Measurements from ENCODE around the gene SNAP29.
A peak's percentile ranks its signal among the peaks of the same experiment; 100 is the strongest.

Gene SNAP29

GRCh38 chr22:20920881-20921203 is 62.0 kb downstream of the SNAP29 start:
- TF ChIP-seq, protein P1, sequence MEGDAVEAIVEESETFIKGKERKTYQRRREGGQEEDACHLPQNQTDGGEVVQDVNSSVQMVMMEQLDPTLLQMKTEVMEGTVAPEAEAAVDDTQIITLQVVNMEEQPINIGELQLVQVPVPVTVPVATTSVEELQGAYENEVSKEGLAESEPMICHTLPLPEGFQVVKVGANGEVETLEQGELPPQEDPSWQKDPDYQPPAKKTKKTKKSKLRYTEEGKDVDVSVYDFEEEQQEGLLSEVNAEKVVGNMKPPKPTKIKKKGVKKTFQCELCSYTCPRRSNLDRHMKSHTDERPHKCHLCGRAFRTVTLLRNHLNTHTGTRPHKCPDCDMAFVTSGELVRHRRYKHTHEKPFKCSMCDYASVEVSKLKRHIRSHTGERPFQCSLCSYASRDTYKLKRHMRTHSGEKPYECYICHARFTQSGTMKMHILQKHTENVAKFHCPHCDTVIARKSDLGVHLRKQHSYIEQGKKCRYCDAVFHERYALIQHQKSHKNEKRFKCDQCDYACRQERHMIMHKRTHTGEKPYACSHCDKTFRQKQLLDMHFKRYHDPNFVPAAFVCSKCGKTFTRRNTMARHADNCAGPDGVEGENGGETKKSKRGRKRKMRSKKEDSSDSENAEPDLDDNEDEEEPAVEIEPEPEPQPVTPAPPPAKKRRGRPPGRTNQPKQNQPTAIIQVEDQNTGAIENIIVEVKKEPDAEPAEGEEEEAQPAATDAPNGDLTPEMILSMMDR (IDR thresholded peaks at IDR 0.05), result no peak
- H3K36me3 ChIP-seq, result peaks cover 5% of the 10 kb centered on the region
- peak overlapping the region; percentile 54 for H3K27ac ChIP-seq
- peaks cover 39% of the 10 kb centered on the region in 2 experiments for H3K4me1 ChIP-seq (ENCODE audit: control insufficient read depth in 1 of 2, insufficient read depth in 1 of 2, low read depth in 1 of 2, low read length in 1 of 2)
- H3K27me3 ChIP-seq, result no peaks in the 10 kb centered on the region
- H3K9me3 ChIP-seq, result no peaks in the 10 kb centered on the region
- H3K4me3 ChIP-seq (ENCODE audit: low read depth in 1 of 2, low read length in 1 of 2), result no peak overlapping the region

- peaks cover 29 to 38% of the 10 kb centered on the region in 2 experiments for H3K4me1 ChIP-seq (ENCODE audit: control insufficient read depth in 1 of 2, insufficient read depth in 1 of 2, low read depth in 1 of 2, low read length in 1 of 2)
- H3K36me3 ChIP-seq, result peaks cover 5% of the 10 kb centered on the region
- TF ChIP-seq, protein P1 (IDR thresholded peaks at IDR 0.05), result no peak
- no peak overlapping the region for H3K4me3 ChIP-seq (ENCODE audit: low read depth in 1 of 2, low read length in 1 of 2)
- no peak overlapping the region for H3K27ac ChIP-seq
- no peaks in the 10 kb centered on the region for H3K9me3 ChIP-seq
- no peaks in the 10 kb centered on the region for H3K27me3 ChIP-seq
Measured at GRCh38 chr22:20922141-20922751, 63.4 kb downstream of the SNAP29 start.

DNA sequence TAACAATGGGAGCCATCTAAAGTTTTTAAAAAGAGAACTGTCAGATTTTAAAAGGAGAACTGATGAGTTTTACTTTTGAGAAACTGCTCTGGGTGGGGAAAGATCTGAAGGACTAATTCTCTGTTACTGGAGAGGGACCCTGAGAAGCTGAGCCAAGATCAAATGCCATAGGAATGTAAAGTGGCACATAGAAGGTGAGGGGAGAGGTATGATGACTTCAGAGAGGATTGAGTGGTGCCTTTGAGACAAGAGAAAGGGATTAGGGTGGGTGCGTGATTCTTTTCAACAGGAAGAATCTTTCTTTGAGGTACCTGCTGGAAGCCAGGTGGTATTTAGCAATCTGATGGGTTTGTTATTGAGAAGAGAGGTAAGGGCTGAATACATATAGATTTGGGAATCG is 67.4 kb downstream of the SNAP29 start:
- TF ChIP-seq, protein P1 (IDR thresholded peaks at IDR 0.05), result no peak
- Histone ChIP-seq H3K36me3 (peaks cover 5% of the 10 kb centered on the region), H3K9me3 (no peaks in the 10 kb centered on the region), H3K4me3 (ENCODE audit: low read depth in 1 of 2, low read length in 1 of 2) (no peak overlapping the region), H3K27me3 (no peaks in the 10 kb centered on the region), H3K4me1 (ENCODE audit: control insufficient read depth in 1 of 2, insufficient read depth in 1 of 2, low read depth in 1 of 2, low read length in 1 of 2) (peaks cover 8% of the 10 kb centered on the region in 2 experiments), H3K27ac (peak overlapping the region; percentile 58)

DNA sequence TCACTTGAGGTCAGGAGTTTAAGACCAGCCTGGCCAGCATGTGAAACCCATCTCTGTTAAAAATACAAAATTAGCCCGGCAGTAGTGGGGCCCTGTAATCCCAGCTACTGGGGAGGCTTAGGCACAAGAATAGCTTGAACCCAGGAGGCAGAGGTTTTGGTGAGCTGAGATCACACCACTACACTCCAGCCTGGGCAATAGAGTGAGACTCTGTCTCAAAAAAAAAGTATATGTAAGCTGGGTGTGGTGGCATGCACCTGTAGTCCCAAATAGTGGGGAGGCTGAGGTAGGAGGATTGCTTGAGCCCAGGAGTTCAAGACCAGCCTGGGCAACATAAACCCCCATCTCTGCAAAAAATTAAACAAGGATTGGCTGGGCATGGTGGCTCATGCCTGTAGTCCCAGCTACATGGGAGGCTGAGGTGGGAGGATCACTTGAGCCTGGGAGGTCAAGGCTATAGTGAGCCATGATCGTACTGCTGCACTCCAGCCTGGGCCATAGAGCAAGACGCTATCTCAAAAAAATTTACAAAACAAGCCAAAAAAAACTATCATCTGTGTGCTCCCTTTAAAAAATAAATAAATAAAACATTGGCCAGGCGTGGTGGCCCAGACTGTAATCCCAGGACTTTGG is 69.2 kb downstream of the SNAP29 start:
- TF ChIP-seq, protein P1 (IDR thresholded peaks at IDR 0.05), result no peak
- H3K36me3 ChIP-seq, result peaks cover 5% of the 10 kb centered on the region
- H3K4me3 ChIP-seq (ENCODE audit: low read depth in 1 of 2, low read length in 1 of 2), result no peak overlapping the region
- H3K27me3 ChIP-seq, result no peaks in the 10 kb centered on the region
- H3K9me3 ChIP-seq, result no peaks in the 10 kb centered on the region
- no peak overlapping the region for H3K27ac ChIP-seq
- peaks cover 5 to 6% of the 10 kb centered on the region in 2 experiments for H3K4me1 ChIP-seq (ENCODE audit: control insufficient read depth in 1 of 2, insufficient read depth in 1 of 2, low read depth in 1 of 2, low read length in 1 of 2)

- TF ChIP-seq, protein P1 (IDR thresholded peaks at IDR 0.05), result no peak
- H3K4me3 ChIP-seq (ENCODE audit: low read depth in 1 of 2, low read length in 1 of 2), result no peak overlapping the region
- H3K36me3 ChIP-seq, result peaks cover 5% of the 10 kb centered on the region
- no peak overlapping the region for H3K27ac ChIP-seq
- H3K9me3 ChIP-seq, result no peaks in the 10 kb centered on the region
- peaks cover 5 to 6% of the 10 kb centered on the region in 2 experiments for H3K4me1 ChIP-seq (ENCODE audit: control insufficient read depth in 1 of 2, insufficient read depth in 1 of 2, low read depth in 1 of 2, low read length in 1 of 2)
- H3K27me3 ChIP-seq, result no peaks in the 10 kb centered on the region
Measured at GRCh38 chr22:20928573-20928967, 69.8 kb downstream of the SNAP29 start.
